EL (cell line): Measurements from ENCODE around the gene PTCD1.
"Not testable (repeated sequence)": the region's sequence is repeated elsewhere in the genome, so short reads cannot be mapped to it uniquely, and the experiment has no call there.

Experiments used
- DNase-seq: peaks from one replicate; pipeline ENCODE4 v3.0.0-alpha.2; 2016

Gene PTCD1

DNA sequence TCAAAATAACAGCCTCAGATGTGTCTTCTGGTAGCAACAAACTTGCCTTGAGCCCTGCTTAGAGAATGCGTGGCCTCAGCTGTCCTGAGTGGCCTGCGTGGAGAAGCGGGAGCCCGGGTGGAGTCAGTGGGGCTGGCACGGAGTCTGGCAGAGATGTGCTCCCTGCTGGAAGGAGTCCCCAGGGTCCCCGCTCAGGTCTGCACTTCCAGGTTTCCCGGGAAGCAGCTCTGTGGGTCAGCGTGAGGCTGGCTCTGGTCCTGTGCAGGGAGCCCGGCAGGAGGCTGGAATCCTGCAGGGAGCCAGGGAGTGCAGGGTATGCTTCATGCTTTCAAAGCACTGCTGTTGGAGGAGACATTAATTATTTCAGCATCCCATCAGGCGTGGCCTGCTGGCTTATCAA, 10.3 kb upstream of the PTCD1 start:
- DNase-seq = no peak

DNA sequence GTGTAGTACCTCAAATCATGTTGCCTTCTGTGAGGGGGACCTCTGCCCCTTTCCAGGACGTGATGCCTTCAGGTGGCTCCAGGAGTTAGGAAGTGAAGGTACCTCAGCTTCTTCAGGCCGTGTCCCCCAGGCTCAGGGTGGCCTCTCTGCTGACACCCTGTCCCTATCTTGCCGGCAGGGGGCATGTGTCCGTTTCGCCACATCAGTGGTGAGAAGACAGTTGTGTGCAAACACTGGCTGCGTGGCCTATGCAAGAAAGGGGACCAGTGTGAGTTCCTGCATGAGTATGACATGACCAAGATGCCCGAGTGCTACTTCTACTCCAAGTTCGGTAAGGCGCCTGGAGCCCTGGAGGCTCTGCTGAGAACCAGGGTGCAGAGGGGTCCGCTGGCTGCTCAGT, 9.3 kb upstream of the PTCD1 start:
- no peak for DNase-seq

DNA sequence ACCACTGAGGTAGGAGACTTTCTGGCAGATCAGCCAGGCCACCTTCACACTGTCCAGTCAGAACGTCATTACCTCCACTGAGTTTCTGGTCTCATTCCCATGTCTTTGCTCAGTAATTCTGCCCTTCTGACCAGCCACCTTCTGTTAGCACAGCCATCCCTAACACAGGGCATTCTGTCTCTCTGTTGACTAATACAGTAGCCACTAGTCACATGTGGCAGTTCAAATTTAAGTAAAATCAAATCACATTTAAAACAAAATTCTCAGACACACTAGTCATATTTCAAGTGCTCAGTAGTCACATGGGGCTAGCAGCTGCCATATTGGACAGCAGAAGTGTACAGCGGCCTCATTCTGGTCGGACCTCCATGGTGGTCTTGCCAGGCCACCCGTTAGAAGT, 7.5 kb upstream of the PTCD1 start:
- DNase-seq = no peak

DNA sequence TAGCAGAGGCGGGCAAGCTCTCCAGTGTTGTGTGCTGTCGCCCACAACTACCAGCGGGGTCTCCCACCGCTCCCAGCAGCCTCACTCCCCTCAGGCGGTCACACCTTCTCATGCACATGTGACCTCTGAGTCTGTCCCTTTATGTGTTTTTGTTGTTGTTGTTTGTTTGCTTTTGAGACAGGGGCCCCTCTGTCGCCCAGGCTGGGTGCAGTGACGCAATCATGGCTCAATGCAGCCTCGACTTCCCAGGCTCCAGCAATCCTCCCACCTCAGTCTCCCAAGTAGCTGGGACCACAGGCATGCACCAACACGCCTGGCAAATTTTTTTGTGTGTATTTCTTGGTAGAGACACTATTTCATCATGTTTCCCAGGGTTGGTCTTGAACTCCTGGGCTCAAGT, 1.6 kb upstream of the PTCD1 start:
- DNase-seq = peak; percentile 29

DNA sequence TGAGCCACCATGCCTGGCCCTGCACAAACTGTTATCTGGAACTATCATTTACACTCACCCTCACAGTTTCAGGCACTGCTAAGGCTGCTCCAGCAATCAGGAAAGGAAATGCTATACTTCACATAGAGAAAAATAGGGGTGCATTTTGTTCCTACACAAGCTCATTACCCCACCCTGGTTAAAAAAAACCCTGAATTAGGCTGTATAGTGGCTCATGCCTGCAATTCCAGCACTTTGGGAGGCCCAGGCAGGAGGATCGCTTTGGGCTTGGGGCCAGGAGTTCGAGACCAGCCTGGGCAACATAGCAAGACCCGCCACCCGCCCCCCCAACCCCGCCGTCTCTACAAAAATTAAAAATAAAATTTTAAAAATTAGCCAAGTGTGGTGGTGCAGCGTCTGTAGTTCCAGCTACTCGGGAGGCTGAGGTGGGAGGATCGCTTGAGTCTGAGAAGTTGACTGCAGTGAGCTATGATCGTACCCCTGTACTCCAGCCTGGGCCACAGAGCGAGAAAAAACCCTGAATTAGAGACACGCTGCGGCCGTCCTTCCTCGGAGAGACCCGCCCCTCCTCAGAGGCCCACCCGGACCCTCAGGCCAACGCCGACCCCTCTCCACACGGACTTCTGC, 539 bp downstream of the PTCD1 start:
- no peak for DNase-seq

DNA sequence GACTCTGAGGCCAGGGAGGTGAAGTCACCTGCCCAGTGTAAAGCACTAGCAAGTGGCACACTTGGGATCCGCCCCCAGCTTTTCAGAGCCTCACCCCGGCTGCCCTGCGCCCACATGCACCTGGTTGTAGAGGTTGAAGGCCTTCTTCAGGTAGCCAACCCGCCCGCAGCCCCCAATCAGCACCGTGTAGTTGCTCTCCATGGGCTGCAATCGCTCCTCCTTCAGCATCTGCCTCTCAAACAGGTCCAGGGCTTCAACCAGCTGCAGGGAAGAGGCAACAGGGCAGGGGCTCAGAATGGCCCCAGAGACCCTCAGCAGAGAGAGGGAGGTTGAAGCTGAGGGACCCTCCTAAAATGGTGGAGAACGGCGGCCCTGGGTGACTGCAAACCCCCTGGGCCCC, 5.4 kb downstream of the PTCD1 start:
- DNase-seq = no peak

DNA sequence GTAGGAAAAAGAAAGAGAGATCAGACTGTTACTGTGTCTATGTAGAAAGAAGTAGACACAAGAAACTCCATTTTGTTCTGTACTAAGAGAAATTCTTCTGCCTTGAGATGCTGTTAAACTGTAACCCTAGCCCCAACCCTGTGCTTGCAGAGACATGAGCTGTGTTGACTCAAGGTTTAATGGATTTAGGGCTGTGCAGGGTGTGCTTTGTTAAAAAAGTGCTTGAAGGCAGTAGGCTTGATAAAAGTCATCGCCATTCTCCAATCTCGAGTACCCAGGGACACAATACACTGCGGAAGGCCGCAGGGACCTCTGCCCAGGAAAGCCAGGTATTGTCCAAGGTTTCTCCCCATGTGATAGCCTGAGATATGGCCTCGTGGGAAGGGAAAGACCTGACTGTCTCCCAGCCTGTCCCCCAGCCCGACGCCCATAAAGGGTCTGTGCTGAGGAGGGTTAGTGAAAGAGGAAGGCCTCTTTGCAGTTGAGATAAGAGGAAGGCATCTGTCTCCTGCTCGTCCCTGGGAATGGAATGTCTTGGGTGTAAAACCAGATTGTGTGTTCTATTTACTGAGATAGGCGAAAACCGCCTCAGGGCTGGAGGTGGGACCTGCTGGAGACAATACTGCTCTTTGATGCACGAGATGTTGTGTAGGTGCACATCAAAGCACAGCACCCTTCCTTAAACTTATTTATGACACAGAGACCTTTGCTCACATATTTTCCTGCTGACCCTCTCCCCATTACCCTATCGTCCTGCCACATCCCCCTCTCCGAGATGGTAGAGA, 6.7 kb downstream of the PTCD1 start:
- not testable (repeated sequence) for DNase-seq

DNA sequence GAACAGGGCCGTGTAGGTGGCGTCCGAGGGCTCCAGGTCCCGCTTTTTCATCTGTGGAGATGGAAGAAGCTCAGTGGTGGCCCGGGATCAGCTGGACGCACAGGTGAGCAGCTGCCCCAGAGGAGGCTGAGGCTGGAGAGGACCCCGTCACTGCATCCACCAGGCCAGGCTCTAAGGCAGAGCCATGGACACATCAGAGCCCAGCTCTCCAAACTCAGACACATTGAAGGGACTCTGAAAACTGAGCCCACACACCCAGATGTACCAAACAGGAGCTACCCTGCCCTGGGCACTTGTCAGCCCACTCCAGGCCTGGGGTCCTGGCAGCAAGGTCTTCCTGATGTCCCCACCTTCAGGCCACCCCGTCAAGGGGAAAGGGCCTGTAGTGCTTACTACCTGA, 8.8 kb downstream of the PTCD1 start:
- no peak for DNase-seq

DNA sequence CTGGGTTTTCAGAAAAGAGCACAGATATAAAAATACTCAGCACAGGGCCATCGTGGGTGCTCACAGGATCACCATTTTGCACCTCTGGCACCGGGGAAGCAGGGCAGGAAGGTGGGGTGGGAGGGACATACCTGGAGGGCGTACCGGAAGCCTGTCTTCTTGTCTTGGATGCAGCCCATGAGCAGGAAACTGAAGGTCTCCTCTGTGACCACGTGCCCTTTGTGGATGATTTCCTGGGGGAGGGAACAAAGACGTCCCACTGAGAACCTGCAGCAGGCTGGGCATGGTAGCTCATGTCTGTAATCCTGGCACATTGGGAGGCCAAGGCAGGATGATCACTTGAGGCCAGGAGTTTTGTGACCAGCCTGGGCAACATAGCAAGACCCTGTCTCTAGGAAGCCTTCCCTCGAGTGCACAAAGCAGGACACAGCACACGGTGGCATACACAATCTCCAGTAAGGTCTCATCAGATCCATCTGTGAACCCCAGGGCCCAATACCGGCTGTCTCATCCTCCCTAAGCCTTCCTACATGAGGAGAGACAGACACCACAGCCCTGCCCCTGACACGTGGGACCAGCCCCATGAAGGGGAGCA, 9.5 kb downstream of the PTCD1 start:
- no peak for DNase-seq

DNA sequence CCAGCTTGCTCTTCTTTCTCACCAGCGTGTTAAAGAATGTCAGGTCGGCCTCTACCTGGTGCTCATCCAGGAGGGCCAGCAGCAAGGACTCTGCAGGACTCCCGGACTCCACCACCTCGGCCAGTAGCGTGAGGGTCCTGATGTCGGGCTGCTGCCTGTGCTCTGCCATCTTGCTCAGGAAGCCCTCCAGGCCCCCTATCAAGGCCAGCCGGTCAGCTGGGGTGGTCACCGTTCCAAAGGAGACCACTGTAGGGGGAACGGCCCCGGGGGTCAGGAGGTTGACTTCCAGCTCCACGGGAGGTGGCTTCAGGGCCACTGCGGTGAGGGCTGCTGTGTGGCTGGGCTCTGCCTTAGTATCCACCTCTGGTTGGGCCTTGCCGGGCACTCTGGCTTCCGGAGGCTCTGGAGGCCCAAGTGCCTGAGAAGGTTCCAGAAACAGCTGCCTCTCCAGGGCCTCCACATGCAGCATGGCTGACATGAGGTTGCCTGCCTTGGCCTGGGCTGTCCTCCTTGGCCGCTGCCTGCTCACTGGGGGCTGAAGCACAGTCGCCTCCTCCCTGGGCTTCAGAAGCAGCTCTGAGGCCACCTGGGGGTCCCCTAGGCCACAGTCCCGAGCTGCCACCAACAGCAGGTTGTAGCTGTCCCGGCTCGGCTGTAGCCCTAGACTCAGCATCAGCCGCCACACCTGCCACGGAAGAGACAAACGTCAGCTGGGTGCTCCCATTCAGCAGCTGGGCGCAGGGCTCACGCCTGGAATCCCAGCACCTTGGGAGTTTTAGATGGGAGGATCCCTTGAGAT, 13.5 kb downstream of the PTCD1 start:
- no peak for DNase-seq

DNA sequence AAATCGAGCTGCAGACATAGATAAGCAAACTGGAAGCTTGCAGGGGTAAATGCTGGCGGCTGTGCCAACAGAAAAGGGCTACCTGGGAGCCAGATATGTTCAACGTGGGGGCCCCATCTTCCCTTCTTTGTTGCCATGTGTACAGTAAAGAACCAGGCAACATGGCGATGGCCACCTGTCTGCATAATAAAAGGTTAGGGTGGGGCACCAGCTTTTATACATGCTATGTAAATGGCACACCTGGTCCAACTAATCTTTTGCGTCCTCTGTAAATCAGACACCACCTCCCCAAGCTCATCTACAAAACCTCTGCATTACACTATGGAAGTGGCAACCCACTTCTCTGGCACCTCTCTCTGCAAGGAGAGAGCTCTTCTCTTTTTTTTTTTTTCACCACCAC, 16.0 kb downstream of the PTCD1 start:
- DNase-seq = no peak

DNA sequence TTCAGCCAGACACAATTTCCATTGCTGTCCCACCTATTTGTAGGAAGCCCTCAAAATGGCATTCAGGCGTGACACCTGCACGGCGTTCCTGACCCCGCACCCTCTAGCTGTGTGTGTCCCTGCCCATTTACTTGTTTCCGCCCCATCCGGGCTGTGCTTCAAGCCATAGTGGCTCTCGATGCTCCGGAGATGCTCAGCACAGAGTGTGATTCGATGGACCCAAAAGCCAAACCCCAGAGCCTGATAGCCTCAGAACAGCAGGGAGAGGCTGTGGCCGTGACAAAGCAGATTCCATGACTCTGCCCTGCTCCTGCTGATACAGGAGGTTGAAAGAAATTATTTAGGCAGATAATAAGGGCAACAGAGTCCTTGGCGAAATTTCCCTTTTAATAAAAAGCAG, 16.4 kb downstream of the PTCD1 start:
- no peak for DNase-seq

DNA sequence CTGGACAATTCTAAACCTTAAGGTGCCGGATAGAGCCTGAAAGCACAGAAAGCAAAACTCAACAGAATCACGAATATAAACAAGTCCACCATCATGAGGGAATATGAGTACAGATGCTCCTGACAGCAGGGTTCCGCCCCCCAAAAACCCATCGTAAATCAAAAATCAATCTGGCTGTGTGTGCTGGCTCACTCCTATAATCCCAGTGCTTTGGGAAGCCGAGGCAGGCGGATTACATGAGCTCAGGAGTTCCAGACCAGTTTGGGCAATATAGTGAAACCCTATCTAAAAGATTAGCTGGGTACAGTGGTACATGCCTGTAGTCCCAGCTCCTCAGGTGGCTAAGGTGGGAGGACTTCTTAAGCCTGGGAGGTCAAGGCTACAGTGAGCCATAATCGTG, 17.6 kb downstream of the PTCD1 start:
- DNase-seq = no peak

DNA sequence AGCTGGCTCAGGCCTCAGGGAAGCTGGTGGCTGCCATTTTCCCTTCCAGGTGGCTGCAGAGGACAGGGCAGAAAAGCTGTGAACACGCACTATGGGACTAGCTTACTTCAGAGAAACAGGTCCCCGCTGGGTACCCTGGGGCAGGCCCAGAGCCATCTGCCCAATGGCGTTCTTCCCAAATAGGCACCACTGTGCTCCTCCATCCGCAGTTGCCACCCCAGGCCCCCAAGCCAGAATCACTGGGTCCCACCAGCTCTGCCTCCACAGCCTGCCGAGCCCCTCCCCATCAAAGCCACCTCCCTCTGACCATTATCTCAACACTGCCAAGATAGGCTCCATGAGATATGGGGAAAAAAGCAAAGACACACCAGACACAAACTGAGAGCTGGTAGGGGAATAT, 18.4 kb downstream of the PTCD1 start:
- DNase-seq = no peak

DNA sequence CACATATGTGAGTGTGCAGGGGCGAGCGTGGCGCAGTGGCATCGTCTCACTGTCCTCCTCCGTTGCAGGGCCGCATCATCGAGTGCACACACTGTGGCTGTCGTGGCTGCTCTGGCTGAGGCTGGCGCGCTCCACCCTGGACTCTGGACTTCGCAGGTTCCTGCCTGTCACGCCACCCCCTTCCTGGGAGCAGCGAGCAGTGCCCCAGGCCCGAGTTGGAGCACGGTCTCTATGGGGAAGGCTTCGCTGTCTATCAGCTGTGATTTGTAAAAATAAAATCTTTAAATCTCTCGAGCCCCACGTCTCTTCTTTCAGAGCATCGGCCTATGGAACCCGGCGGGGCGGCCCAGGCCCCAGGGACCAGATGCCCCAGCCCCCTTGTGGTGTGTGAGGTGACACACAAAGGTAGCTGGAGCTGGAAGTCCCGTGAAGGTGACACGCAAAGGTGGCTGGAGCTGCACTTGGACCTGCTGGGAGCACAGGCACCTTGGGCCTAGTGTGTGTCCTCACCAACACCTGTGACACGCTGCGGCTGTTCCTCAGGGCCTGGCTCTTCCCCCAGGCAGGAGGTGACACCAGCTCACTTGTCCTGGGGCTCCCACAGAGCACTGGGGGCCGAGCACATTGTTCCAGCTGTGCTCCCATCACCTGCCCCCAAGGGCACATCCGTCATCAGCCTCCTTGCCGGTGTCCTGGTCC, 19.1 kb downstream of the PTCD1 start:
- no peak for DNase-seq

DNA sequence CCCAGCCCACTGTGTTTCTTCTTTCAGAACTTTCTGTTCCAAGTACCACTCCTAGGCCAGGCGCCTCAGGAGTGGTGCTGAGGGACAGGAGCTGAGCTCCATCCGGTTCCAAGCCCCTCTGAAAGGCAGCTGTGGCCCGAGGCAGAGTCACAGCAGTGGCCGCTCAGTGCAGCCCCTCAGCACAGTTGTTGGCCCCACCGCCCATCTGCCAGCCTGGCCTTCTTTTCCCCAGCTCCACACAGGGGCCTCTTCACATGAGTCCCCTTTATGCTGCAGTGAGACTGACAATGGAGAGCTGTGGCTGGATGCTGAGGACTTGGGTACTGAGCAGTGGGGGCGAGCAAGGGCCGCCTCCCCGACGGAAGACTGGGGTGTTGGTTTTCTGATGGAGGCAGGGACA, 20.3 kb downstream of the PTCD1 start:
- DNase-seq = no peak

DNA sequence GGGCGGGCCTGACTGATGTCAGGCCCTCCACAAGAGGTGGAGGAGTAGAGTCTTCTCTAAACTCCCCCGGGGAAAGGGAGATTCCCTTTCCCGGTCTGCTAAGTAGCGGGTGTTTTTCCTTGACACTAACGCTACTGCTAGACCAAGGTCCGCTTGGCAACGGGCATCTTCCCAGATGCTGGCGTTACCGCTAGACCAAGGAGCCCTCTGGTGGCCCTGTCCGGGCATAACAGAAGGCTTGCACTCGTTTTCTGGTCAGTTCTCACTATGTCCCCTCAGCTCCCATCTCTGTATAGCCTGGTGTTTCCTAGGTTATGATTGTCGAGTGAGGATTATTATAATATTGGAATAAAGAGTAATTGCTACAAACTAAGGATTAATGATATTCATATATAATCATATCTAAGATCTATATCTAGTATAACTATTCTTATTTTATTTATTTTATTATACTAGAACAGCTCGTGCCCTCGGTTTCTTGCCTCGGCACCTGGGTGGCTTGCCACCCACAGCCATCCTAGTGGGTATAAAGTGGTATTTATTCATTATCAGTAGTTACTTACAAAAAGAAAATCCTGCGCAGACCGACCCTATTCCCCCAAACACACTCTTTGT, 23.0 kb downstream of the PTCD1 start:
- DNase-seq = peak; percentile 61

DNA sequence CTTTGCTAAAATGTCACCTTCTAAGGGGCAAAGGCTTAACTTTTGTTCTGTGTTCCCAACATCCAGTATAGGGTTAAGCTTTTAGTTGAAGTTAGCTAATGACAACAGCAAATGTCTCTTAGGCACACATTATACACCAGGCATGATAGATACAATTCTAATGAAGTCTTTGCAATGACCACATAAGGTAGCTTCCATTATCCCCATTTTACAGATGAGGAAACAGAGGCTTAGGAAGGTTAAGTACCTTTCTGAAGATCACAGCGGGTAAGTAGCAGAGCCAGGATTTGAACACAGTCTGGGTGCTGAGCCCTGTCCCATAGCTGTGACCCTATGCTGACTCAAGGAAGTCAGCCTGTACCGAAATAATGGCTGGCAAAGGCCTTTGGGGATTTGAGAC, 28.0 kb downstream of the PTCD1 start:
- DNase-seq = no peak

DNA sequence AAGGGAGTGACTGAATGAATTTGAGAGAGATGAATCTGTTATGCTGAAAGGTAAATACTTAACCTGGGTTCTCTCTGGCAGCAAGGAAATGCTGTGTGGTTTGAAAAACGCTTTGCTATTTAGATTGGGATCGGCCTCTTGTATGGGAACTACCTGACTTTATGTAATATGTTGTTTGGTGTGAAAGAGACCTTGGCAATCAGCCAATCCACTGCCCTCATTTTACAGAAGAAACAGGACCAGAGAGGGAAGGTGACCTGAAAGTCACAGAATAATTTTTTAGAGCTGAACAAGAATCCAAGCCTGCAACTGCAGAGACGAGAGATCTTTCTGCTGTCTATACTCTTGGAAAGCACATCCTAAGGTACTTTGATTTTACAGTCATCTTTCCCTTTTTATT, 28.8 kb downstream of the PTCD1 start:
- no peak for DNase-seq

DNA sequence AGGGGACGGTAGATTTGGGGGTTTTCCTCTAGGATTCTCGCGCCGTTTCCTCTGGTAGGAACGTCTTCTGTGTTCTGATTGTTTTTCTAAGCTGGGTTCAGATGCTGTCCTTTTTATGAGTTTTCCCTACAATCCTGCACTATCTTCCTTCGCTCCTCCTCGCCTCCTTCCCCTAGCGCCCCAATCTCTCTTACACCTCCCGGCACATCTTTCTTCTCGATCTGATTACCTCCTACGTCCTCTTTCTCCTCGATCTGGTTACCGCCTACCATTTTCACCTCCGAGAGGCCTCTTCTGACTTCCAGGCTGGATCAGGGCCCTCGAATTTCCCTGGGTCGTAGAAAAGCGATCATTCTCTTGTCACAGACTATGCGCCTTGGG, 29.4 kb downstream of the PTCD1 start:
- no peak for DNase-seq

DNA sequence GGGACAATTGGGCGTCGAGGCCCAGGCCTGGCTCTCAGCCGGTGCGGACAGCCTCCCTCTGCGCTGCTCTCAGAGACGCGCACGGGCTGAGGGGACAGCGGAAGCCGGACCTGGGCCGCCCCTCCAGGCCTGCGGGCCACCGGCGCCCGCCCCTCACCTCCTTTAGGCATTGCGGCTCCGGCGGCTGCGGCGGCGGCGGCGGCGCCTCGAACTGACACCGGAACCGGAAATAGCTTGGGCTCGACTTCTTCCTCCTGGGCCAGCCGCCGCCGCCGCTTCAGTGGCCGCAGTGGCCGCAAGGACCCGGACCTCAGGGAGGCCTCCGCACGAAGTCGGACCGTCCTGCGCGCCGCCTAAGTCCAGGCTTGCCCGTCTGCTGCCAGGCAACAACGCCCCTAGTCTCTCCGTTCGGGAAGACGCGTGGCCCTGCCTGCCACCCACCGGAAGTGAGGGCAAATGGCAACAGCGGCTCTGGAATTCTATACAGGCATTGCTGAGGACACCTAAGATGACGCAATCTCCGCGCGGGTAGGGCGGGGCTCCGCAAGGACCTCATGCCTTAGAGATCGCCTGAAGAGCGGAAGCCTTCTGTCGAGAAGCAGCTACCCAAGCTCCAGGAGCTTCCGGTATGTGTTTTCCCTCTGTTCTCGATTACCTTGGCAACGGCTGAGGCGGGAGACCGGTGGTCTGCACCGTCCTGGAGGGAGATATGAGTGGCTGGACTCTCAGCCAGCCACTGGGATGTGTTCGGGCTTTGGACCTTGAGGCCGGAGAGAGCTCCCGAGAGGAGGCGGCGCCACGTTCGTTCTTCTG, 30.0 kb downstream of the PTCD1 start, which contains the start of the genes BUD31 and PDAP1:
Gene BUD31 (plus strand): TSS at position 591 of the 813 bp plus-strand sequence. CDS start 2,124 bp downstream, outside the sequence.
Gene PDAP1 (minus strand): TSS at position 219 of the 813 bp plus-strand sequence. CDS start 49 bp downstream, at position 170.
- peak; percentile 92 for DNase-seq
